Subcutaneous abdominal adipose tissue (tissue), 5 donors: ENCODE results near the gene DNAJC16.
"Not testable (repeated sequence)": the region's sequence is repeated elsewhere in the genome, so short reads cannot be mapped to it uniquely, and the experiment has no call there.

Experiments used
- H3K27ac ChIP-seq: one replicate; pipeline ENCODE4 v1.7.0; 2013; ENCODE audit warnings: low read depth, mild to moderate bottlenecking, inconsistent platforms, low read length, moderate library complexity
- H3K27me3 ChIP-seq, 5 donors: one replicate each; pipeline ENCODE4 v1.7.0; 2013; ENCODE audit warnings: low read length in 5 of 5, inconsistent platforms in 1 of 5; ENCODE audit not compliant: control insufficient read depth in 5 of 5, insufficient read depth in 4 of 5
- H3K36me3 ChIP-seq, 5 donors: one replicate each; pipeline ENCODE4 v1.7.0; 2013; ENCODE audit warnings: low read length in 5 of 5; ENCODE audit not compliant: control insufficient read depth in 5 of 5, insufficient read depth in 5 of 5
- H3K4me1 ChIP-seq, 5 donors: one replicate each; pipeline ENCODE4 v1.7.0; 2013; ENCODE audit warnings: low read length in 5 of 5, mild to moderate bottlenecking in 3 of 5, moderate library complexity in 1 of 5; ENCODE audit not compliant: control insufficient read depth in 5 of 5, insufficient read depth in 5 of 5
- H3K4me3 ChIP-seq, 5 donors: one replicate each; pipeline ENCODE4 v1.7.0; 2013; ENCODE audit warnings: low read length in 5 of 5, low read depth in 1 of 5
- H3K9ac ChIP-seq, 5 donors: one replicate each; pipeline ENCODE4 v1.7.0; 2013; ENCODE audit warnings: low read length in 5 of 5, mild to moderate bottlenecking in 4 of 5, moderate library complexity in 3 of 5
- H3K9me3 ChIP-seq, 5 donors: one replicate each; pipeline ENCODE4 v1.7.0; 2013; ENCODE audit warnings: low read length in 5 of 5; ENCODE audit not compliant: control insufficient read depth in 5 of 5
- donor health status: healthy.
- donor health status: healthy.
- donor health status: healthy.
- donor health status: healthy.
- donor health status: healthy.

DNAJC16 gene

DNA sequence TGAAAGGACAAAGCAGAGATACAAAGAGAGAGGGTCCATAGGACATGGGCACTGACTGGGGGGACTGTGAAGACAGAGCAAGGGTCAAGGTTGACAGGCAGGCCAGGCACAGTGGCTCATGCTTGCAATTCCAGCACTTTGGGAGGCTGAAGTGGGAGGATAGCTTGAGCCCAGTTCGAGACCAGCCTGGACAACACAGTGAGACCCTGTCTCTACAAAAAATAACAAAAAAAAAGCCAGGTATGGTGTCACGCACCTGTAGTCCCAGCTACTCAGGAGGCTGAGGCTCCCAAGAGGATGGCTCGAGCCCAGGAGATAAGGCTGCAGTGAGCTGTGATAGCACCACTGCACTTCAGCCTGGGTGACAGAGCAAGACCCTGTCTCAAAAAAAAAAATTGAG, 7.0 kb upstream of the DNAJC16 start:
- no peak overlapping the region for H3K9ac ChIP-seq
- no peaks in the 10 kb centered on the region for H3K9me3 ChIP-seq
- H3K27ac ChIP-seq, result no peak overlapping the region
- no peak overlapping the region for H3K4me3 ChIP-seq
- no peaks in the 10 kb centered on the region for H3K27me3 ChIP-seq
- H3K36me3 ChIP-seq, result peaks cover 5 to 15% (median 11%) of the 10 kb centered on the region in 5 donors
- peaks cover 0 to 14% (median 9%) of the 10 kb centered on the region in 5 donors for H3K4me1 ChIP-seq

GRCh38 chr1:15521206-15521906, 5.3 kb upstream of the DNAJC16 start:
- not testable (repeated sequence) for H3K9me3 ChIP-seq, H3K27me3 ChIP-seq, H3K9ac ChIP-seq, H3K27ac ChIP-seq, H3K4me3 ChIP-seq
- Histone ChIP-seq H3K4me1 (peaks cover 2 to 23% (median 20%) of the 10 kb centered on the region in 5 donors), H3K36me3 (peaks cover 5 to 15% (median 11%) of the 10 kb centered on the region in 5 donors)

- no peaks in the 10 kb centered on the region for H3K27me3 ChIP-seq
- peaks cover 0 to 9% (median 3%) of the 10 kb centered on the region in 5 donors for H3K36me3 ChIP-seq
- H3K9me3 ChIP-seq, result no peaks in the 10 kb centered on the region
- peaks cover 2 to 30% (median 25%) of the 10 kb centered on the region in 5 donors for H3K4me1 ChIP-seq
- H3K9ac ChIP-seq, result no peak overlapping the region
- no peak overlapping the region for H3K27ac ChIP-seq
- H3K4me3 ChIP-seq, result no peak overlapping the region
Observed at GRCh38 chr1:15522551-15522950, 4.1 kb upstream of the DNAJC16 start.

GRCh38 chr1:15523104-15524020, 3.3 kb upstream of the DNAJC16 start:
- peak overlapping the region; percentile 72 for H3K27ac ChIP-seq
- H3K4me3 ChIP-seq, result peak overlapping the region; percentile 62 to 83 (median 74)

DNA sequence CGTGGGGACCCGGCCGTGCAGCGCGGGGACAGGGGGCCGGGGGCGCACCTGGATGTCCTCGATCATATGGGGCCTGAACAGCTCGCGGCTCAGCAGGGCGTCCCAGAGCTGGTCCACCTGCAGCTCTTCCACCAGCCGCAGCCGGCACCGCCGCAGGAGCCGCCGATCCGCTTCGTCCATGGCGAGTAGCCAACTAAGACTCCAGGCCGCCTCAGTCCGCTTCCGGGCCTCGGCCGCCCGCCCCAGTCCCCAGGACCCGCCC, 2.7 kb upstream of the DNAJC16 start, which contains the start of gene CASP9:
Gene CASP9 (minus strand): TSS at position 195 of the 262 bp plus-strand sequence. CDS start 15 bp downstream, at position 180.
- H3K36me3 ChIP-seq, result no peaks in the 10 kb centered on the region
- H3K4me1 ChIP-seq, result peaks cover 2 to 36% (median 29%) of the 10 kb centered on the region in 5 donors
- peak within 1 kb of the TSS; percentile 69 to 87 (median 74) for H3K4me3 ChIP-seq
- peak within 1 kb of the TSS; percentile 89 for H3K27ac ChIP-seq
- no peaks in the 10 kb centered on the region for H3K9me3 ChIP-seq
- H3K27me3 ChIP-seq, result no peaks in the 10 kb centered on the region
- peak within 1 kb of the TSS; percentile 60 to 77 (median 73) for H3K9ac ChIP-seq

More at GRCh38 chr1:15523104-15524020, 3.3 kb upstream of the DNAJC16 start:
- Histone ChIP-seq H3K27me3 (no peaks in the 10 kb centered on the region), H3K36me3 (peaks cover 0 to 2% (median 0%) of the 10 kb centered on the region in 5 donors), H3K9ac (peak overlapping the region; percentile 45 to 77 (median 73)), H3K9me3 (no peaks in the 10 kb centered on the region), H3K4me1 (peaks cover 2 to 36% (median 29%) of the 10 kb centered on the region in 5 donors)

DNA sequence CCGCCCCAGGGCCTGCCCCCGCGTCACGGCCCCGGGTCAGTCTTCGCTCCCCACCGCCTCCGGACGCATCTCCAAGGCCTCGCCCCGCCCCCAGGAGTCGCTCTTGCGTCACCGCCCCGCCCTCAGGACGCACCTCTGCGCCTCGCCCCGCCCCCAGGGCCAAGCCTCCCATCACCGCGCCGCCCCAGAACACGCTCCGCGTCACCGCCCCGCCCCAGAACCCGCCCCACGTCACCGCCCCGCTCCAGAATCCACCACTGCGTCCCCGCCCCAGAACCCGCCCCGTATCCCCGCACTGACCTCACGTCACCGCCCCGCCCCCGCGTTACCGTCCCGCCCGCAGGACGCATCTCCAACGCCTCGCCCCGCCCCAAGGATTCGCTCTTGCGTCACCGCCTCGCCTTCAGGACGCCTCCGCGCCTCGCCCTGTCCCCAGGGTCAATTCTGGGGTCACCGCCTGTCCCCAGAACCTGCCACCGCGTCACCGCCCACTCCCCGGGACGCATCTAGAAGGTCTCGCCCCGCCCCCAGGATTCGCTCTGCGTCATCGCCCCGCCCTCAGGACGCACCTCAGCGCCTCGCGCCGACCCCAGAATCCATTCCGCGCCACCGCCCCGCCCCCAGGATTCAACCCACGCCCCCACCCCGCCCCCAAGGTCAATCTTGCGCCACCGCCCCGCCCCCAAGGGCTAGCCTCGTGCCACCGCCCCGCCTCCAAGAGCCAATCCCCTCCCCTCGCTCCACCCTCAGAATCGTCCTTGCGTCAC, 2.2 kb upstream of the DNAJC16 start:
- Histone ChIP-seq H3K36me3 (no peaks in the 10 kb centered on the region), H3K4me1 (peaks cover 2 to 36% (median 29%) of the 10 kb centered on the region in 5 donors), H3K9ac (peak overlapping the region in 4 of 5 donors; percentile 60 to 71 (median 64)), H3K9me3 (no peaks in the 10 kb centered on the region), H3K27me3 (no peaks in the 10 kb centered on the region), H3K27ac (peak overlapping the region; percentile 78), H3K4me3 (peak overlapping the region in 4 of 5 donors; percentile 60 to 73 (median 66))

DNA sequence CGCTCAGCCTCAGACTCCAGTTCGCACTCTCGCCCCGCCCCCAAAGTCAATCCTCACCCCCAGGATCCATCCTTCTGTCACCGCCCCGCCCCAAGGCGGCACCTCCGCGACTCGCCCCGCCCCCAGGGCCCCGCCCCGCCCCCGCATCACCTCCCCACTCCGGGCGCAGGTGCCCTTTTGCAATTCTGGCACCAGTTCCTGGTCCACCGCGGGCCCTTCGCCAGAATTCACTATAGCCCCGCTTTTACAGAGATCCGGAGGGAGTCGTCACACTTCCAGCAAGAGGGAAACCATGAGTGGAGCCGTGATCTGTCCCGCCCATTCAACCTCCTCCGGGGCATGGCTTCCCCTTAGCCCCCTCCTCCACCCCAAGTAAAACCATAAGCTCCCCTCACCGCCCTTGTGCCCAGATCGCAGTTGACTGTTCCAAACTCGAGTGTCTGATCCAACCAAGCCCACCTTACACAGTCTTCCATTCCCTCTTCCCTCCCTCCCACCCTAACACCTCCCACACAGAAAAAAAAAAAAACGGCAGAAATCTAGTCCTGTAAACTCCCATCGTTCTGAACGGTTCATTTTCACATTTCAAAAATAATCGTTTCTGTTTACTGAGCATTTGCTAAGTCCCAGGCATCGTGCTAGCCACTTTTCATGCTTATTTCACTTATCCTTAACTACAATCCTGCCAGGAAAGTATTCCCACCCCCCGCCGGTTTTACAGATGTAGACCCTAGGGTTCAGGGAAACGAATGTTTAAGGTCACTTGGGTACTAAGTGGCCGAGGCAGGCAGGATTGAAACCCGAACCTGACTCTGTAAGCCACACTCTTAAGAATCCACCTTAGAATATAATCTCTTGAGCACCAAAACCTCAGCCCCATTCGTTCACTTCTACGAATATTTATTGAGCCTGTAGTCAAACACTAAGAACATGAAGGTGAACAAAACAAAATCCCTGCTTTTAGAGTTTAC, 1.3 kb upstream of the DNAJC16 start:
- Histone ChIP-seq H3K27ac (peak overlapping the region; percentile 89), H3K27me3 (no peaks in the 10 kb centered on the region), H3K4me1 (peaks cover 2 to 36% (median 29%) of the 10 kb centered on the region in 5 donors), H3K4me3 (peak overlapping the region; percentile 69 to 87 (median 71)), H3K36me3 (peaks cover 0 to 1% (median 0%) of the 10 kb centered on the region in 5 donors), H3K9me3 (no peaks in the 10 kb centered on the region), H3K9ac (peak overlapping the region in 4 of 5 donors; percentile 35 to 72 (median 52))

GRCh38 chr1:15526021-15526489, 593 bp upstream of the DNAJC16 start:
- peak overlapping the region; percentile 33 to 90 (median 84) for H3K4me3 ChIP-seq
- H3K36me3 ChIP-seq, result peaks cover 0 to 8% (median 3%) of the 10 kb centered on the region in 5 donors
- peak overlapping the region; percentile 89 for H3K27ac ChIP-seq
- no peaks in the 10 kb centered on the region for H3K27me3 ChIP-seq
- H3K4me1 ChIP-seq, result peaks cover 2 to 36% (median 29%) of the 10 kb centered on the region in 5 donors
- no peaks in the 10 kb centered on the region for H3K9me3 ChIP-seq
- peak overlapping the region in 1 of 5 donors; percentile 72 for H3K9ac ChIP-seq
